Stromal cell of bone marrow (primary cell): ENCODE data around the gene TRAF4.
"Not testable (repeated sequence)": the region's sequence is repeated elsewhere in the genome, so short reads cannot be mapped to it uniquely, and the experiment has no call there.

Source experiments
- DNase-seq: peaks from one replicate; pipeline ENCODE4 v3.0.0-alpha.2; 2012; ENCODE audit warnings: low read depth

TRAF4 gene

GRCh38 chr17:28748852-28749515 is 5.2 kb downstream of the TRAF4 start:
- DNase-seq, result no peak

- no peak for DNase-seq
Observed at GRCh38 chr17:28749516-28750177, 5.8 kb downstream of the TRAF4 start.

- peak; percentile 85 for DNase-seq
Observed at GRCh38 chr17:28750178-28751047, 6.6 kb downstream of the TRAF4 start.

GRCh38 chr17:28751600-28752366 is 8.0 kb downstream of the TRAF4 start:
- DNase-seq, result no peak

- no peak for DNase-seq
Observed at GRCh38 chr17:28755486-28755885, 11.7 kb downstream of the TRAF4 start.

- no peak for DNase-seq
Observed at GRCh38 chr17:28756049-28756804, 12.4 kb downstream of the TRAF4 start.

GRCh38 chr17:28758411-28759121 is 14.8 kb downstream of the TRAF4 start:
- DNase-seq, result no peak

GRCh38 chr17:28759256-28759865 is 15.6 kb downstream of the TRAF4 start:
- no peak for DNase-seq

- DNase-seq, result no peak
Observed at GRCh38 chr17:28760601-28761562, 17.1 kb downstream of the TRAF4 start.

- DNase-seq, result no peak
Observed at GRCh38 chr17:28763137-28763799, 19.5 kb downstream of the TRAF4 start.

- DNase-seq, result peak; percentile 68
Observed at GRCh38 chr17:28763804-28764266, 20.0 kb downstream of the TRAF4 start.

GRCh38 chr17:28765038-28765437 is 21.2 kb downstream of the TRAF4 start:
- DNase-seq, result no peak

- no peak for DNase-seq
Observed at GRCh38 chr17:28773736-28774135, 29.9 kb downstream of the TRAF4 start.

- no peak for DNase-seq
Observed at GRCh38 chr17:28774206-28774605, 30.4 kb downstream of the TRAF4 start.

- DNase-seq, result no peak
Observed at GRCh38 chr17:28777178-28777577, 33.4 kb downstream of the TRAF4 start.

GRCh38 chr17:28779601-28780000 is 35.8 kb downstream of the TRAF4 start:
- not testable (repeated sequence) for DNase-seq

- DNase-seq, result no peak
Observed at GRCh38 chr17:28783161-28783560, 39.4 kb downstream of the TRAF4 start.

GRCh38 chr17:28788100-28788499 is 44.3 kb downstream of the TRAF4 start:
- no peak for DNase-seq
